HEK293 (cell line): ENCODE data around the gene BCL7C.
A peak's percentile ranks its signal among the peaks of the same experiment; 100 is the strongest.

Source experiments
- CTCF ChIA-PET: fragments of 350-600 bp; formaldehyde crosslinking; extraction: SDS; loops from one replicate; lab custom pipeline; 2021; ENCODE audit warnings: antibody characterized with exemption; lab: Yijun Ruan, JAX
- POLR2A ChIA-PET: fragments of 300-600 bp; formaldehyde crosslinking; extraction: SDS; loops from one replicate; lab custom pipeline; 2020; ENCODE audit warnings: antibody characterized with exemption, inconsistent platforms; lab: Yijun Ruan, JAX
- H3K27ac ChIP-seq: fragments of 200-500 bp; sonication (Bioruptor generic); 2 replicates; pipeline ENCODE4 v1.5.1; 2014; ENCODE audit warnings: low read depth, low read length, control low read depth, inconsistent platforms; ENCODE audit errors: extremely low read depth
- H3K36me3 ChIP-seq, 2 experiments: fragments of 200-500 bp in 1 of 2; sonication (Bioruptor generic) in 1 of 2; 1 replicate in 1 of 2; 2 replicates in 1 of 2; pipeline ENCODE4 v1.5.1; 2014 to 2017; ENCODE audit warnings: inconsistent platforms in 2 of 2, low read length in 2 of 2; ENCODE audit not compliant: control insufficient read depth in 2 of 2, insufficient read depth in 1 of 2
- H3K4me1 ChIP-seq: fragments of 200-500 bp; sonication (Bioruptor generic); 2 replicates; pipeline ENCODE4 v1.5.1; 2014; ENCODE audit warnings: mild to moderate bottlenecking, low read length, inconsistent platforms; ENCODE audit not compliant: control insufficient read depth, insufficient read depth
- H3K4me3 ChIP-seq: 2 replicates; pipeline ENCODE4 v1.5.1; 2011; ENCODE audit warnings: low read depth, mild to moderate bottlenecking, control low read depth, low read length, moderate library complexity
- H3K9me3 ChIP-seq: fragments of 200-500 bp; sonication (Bioruptor generic); 2 replicates; pipeline ENCODE4 v1.5.1; 2014; ENCODE audit warnings: low read depth, low read length, inconsistent platforms; ENCODE audit not compliant: control insufficient read depth, insufficient read depth
- GLIS1 ChIP-seq: fragments of 450-650 bp; formaldehyde crosslinking; IDR thresholded peaks from 2 replicates; pipeline ENCODE4 v1.5.1; 2016; ENCODE audit warnings: missing biosample characterization, missing genetic modification characterization
- HOXC10 ChIP-seq: sonication (generic); formaldehyde crosslinking; IDR thresholded peaks from 2 replicates; pipeline ENCODE4 v1.8.1; 2023; ENCODE audit warnings: mild to moderate bottlenecking, missing genetic modification reagents
- KLF8 ChIP-seq: fragments of 450-650 bp; formaldehyde crosslinking; IDR thresholded peaks from 2 replicates; pipeline ENCODE4 v1.5.1; 2016; ENCODE audit warnings: missing biosample characterization, missing genetic modification characterization
- KLF9 ChIP-seq: fragments of 450-650 bp; formaldehyde crosslinking; IDR thresholded peaks from 2 replicates; pipeline ENCODE4 v1.5.1; 2016; ENCODE audit warnings: missing biosample characterization, missing genetic modification characterization, low read depth
- SCRT2 ChIP-seq: fragments of 450-650 bp; formaldehyde crosslinking; IDR thresholded peaks from 2 replicates; pipeline ENCODE4 v1.5.1; 2016; ENCODE audit warnings: missing biosample characterization, missing genetic modification characterization
- SP3 ChIP-seq: fragments of 450-650 bp; formaldehyde crosslinking; IDR thresholded peaks from 2 replicates; pipeline ENCODE4 v1.5.1; 2016; ENCODE audit warnings: missing biosample characterization, missing genetic modification characterization
- ZBTB17 ChIP-seq: fragments of 450-650 bp; formaldehyde crosslinking; IDR thresholded peaks from 2 replicates; pipeline ENCODE4 v1.5.1; 2016; ENCODE audit warnings: missing biosample characterization, missing genetic modification characterization
- ZBTB20 ChIP-seq: fragments of 450-650 bp; formaldehyde crosslinking; IDR thresholded peaks from 2 replicates; pipeline ENCODE4 v1.5.1; 2016; ENCODE audit warnings: missing biosample characterization, missing genetic modification characterization
- ZBTB7A ChIP-seq: fragments of 450-650 bp; formaldehyde crosslinking; IDR thresholded peaks from 2 replicates; pipeline ENCODE4 v1.5.1; 2016; ENCODE audit warnings: low read depth, missing biosample characterization, missing genetic modification characterization
- ZBTB8A ChIP-seq: fragments of 450-650 bp; formaldehyde crosslinking; IDR thresholded peaks from 2 replicates; pipeline ENCODE4 v1.5.1; 2016; ENCODE audit warnings: missing biosample characterization, missing genetic modification characterization
- ZFHX2 ChIP-seq: fragments of 450-650 bp; formaldehyde crosslinking; conservative IDR thresholded peaks from 2 replicates; pipeline ENCODE4 v1.5.1; 2016; ENCODE audit warnings: missing biosample characterization, missing genetic modification characterization
- ZNF394 ChIP-seq: fragments of 450-650 bp; formaldehyde crosslinking; IDR thresholded peaks from 2 replicates; pipeline ENCODE4 v1.5.1; 2016; ENCODE audit warnings: missing biosample characterization, missing genetic modification characterization, mild to moderate bottlenecking, moderate library complexity, borderline replicate concordance
- ZNF501 ChIP-seq: fragments of 450-650 bp; formaldehyde crosslinking; IDR thresholded peaks from 2 replicates; pipeline ENCODE4 v1.5.1; 2016; ENCODE audit warnings: missing biosample characterization, missing genetic modification characterization
- ZNF629 ChIP-seq: fragments of 450-650 bp; formaldehyde crosslinking; IDR thresholded peaks from 2 replicates; pipeline ENCODE4 v1.5.1; 2017; ENCODE audit warnings: missing biosample characterization, missing genetic modification characterization
- ZNF664 ChIP-seq: fragments of 450-650 bp; formaldehyde crosslinking; IDR thresholded peaks from 2 replicates; pipeline ENCODE4 v1.5.1; 2016; ENCODE audit warnings: missing biosample characterization, missing genetic modification characterization
- ZXDB ChIP-seq: fragments of 450-650 bp; formaldehyde crosslinking; IDR thresholded peaks from 2 replicates; pipeline ENCODE4 v1.5.1; 2016; ENCODE audit warnings: missing biosample characterization, missing genetic modification characterization
- TF ChIP-seq, protein P1 (sequence below): fragments of 450-650 bp; formaldehyde crosslinking; IDR thresholded peaks from 2 replicates; pipeline ENCODE4 v1.5.1; 2016; ENCODE audit warnings: missing biosample characterization, missing genetic modification characterization
- TF ChIP-seq, protein P2 (sequence below): fragments of 450-650 bp; formaldehyde crosslinking; IDR thresholded peaks from 2 replicates; pipeline ENCODE4 v1.5.1; 2016; ENCODE audit warnings: missing biosample characterization, missing genetic modification characterization
- TF ChIP-seq, protein P3 (sequence below): fragments of 450-650 bp; formaldehyde crosslinking; IDR thresholded peaks from 2 replicates; pipeline ENCODE4 v1.5.1; 2016; ENCODE audit warnings: missing biosample characterization, missing genetic modification characterization
- TF ChIP-seq, protein P4 (sequence below): fragments of 450-650 bp; formaldehyde crosslinking; conservative IDR thresholded peaks from 2 replicates; pipeline ENCODE4 v1.5.1; 2016; ENCODE audit warnings: low read depth, missing biosample characterization, missing genetic modification characterization
- TF ChIP-seq, protein P5 (sequence below): fragments of 450-650 bp; formaldehyde crosslinking; IDR thresholded peaks from 2 replicates; pipeline ENCODE4 v1.5.1; 2016; ENCODE audit warnings: missing biosample characterization, missing genetic modification characterization

The BCL7C gene

DNA sequence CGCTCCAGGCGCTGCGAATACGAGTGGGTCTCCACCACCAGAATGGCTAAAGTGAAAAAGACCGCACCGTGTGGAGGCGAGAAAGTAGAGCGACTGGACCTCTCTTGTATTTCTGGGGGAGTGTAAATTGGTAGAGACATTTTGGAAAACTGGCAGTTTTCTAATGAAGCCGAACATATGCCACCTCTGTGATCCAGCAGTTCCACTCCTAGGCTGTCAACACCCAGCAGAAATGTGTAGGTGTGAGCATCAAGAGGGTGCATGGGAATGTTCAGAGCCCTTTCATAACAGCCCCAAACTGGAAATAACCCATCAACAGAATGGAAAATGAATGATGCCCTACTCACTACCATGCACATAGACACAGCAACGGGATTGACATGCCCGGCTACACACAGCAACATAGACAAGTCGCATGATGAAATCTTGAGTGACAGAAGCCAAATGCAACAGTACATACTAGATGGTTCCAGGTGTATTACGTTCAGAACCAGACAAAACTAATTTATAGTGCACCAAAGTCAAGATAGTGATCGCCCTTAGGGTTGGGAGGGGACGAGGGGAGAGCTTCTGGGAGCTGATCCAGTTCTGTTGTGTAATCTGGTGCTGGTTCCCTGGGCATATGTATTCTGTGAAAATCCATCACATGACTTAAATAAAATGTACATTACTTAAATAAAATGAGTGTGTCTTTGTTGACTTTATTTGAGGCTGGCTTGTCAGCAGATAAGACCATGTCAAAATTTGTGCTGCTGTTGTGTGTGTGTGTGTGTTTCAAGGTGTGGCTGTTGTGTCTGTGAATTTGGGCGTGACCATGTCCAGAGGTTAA, 877 bp upstream of the BCL7C start:
- Histone ChIP-seq H3K27ac (peak overlapping the region; percentile 47; the same call in 1 of the 2 replicates), H3K4me1 (no peaks in the 10 kb centered on the region; the same call in 1 of the 2 replicates), H3K36me3 (peaks cover 10 to 20% of the 10 kb centered on the region in 2 experiments; a peak in 2 of 3 replicates), H3K4me3 (no peak overlapping the region), H3K9me3 (no peaks in the 10 kb centered on the region)
- ChIA-PET POLR2A (no interaction called here), CTCF (interaction anchor here (1.0 to 1.8 kb wide), 3 partner anchors 33 to 50 kb away, joined by 4 to 6 read pairs (median 4); no protein-coding TSS in a partner anchor)
- TF ChIP-seq, protein P1, sequence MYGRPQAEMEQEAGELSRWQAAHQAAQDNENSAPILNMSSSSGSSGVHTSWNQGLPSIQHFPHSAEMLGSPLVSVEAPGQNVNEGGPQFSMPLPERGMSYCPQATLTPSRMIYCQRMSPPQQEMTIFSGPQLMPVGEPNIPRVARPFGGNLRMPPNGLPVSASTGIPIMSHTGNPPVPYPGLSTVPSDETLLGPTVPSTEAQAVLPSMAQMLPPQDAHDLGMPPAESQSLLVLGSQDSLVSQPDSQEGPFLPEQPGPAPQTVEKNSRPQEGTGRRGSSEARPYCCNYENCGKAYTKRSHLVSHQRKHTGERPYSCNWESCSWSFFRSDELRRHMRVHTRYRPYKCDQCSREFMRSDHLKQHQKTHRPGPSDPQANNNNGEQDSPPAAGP (tag by site-specific recombination), result no peak
- TF ChIP-seq ZBTB7A (0 out of 2 replicates have a peak, but pooled peaks have one; percentile 3), ZBTB8A (no peak), ZBTB17 (tag by site-specific recombination) (peak; percentile 76; the same call in 1 of the 2 replicates), ZNF664 (tag by site-specific recombination) (peak; percentile 98), KLF8 (tag by site-specific recombination) (0 out of 2 replicates have a peak, but pooled peaks have one; percentile 56), HOXC10 (CRISPR knock-in tag) (0 out of 2 replicates have a peak, but pooled peaks have one; percentile 19), ZFHX2 (tag by site-specific recombination) (peak; percentile 39; the same call in 1 of the 2 replicates), ZNF501 (tag by site-specific recombination) (0 out of 2 replicates have a peak, but pooled peaks have one; percentile 3)
- TF ChIP-seq, protein P2, sequence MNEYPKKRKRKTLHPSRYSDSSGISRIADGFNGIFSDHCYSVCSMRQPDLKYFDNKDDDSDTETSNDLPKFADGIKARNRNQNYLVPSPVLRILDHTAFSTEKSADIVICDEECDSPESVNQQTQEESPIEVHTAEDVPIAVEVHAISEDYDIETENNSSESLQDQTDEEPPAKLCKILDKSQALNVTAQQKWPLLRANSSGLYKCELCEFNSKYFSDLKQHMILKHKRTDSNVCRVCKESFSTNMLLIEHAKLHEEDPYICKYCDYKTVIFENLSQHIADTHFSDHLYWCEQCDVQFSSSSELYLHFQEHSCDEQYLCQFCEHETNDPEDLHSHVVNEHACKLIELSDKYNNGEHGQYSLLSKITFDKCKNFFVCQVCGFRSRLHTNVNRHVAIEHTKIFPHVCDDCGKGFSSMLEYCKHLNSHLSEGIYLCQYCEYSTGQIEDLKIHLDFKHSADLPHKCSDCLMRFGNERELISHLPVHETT, result 0 out of 2 replicates have a peak, but pooled peaks have one; percentile 53
- TF ChIP-seq, protein P3, sequence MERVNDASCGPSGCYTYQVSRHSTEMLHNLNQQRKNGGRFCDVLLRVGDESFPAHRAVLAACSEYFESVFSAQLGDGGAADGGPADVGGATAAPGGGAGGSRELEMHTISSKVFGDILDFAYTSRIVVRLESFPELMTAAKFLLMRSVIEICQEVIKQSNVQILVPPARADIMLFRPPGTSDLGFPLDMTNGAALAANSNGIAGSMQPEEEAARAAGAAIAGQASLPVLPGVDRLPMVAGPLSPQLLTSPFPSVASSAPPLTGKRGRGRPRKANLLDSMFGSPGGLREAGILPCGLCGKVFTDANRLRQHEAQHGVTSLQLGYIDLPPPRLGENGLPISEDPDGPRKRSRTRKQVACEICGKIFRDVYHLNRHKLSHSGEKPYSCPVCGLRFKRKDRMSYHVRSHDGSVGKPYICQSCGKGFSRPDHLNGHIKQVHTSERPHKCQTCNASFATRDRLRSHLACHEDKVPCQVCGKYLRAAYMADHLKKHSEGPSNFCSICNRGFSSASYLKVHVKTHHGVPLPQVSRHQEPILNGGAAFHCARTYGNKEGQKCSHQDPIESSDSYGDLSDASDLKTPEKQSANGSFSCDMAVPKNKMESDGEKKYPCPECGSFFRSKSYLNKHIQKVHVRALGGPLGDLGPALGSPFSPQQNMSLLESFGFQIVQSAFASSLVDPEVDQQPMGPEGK (tag by site-specific recombination), result no peak
- TF ChIP-seq, protein P4, sequence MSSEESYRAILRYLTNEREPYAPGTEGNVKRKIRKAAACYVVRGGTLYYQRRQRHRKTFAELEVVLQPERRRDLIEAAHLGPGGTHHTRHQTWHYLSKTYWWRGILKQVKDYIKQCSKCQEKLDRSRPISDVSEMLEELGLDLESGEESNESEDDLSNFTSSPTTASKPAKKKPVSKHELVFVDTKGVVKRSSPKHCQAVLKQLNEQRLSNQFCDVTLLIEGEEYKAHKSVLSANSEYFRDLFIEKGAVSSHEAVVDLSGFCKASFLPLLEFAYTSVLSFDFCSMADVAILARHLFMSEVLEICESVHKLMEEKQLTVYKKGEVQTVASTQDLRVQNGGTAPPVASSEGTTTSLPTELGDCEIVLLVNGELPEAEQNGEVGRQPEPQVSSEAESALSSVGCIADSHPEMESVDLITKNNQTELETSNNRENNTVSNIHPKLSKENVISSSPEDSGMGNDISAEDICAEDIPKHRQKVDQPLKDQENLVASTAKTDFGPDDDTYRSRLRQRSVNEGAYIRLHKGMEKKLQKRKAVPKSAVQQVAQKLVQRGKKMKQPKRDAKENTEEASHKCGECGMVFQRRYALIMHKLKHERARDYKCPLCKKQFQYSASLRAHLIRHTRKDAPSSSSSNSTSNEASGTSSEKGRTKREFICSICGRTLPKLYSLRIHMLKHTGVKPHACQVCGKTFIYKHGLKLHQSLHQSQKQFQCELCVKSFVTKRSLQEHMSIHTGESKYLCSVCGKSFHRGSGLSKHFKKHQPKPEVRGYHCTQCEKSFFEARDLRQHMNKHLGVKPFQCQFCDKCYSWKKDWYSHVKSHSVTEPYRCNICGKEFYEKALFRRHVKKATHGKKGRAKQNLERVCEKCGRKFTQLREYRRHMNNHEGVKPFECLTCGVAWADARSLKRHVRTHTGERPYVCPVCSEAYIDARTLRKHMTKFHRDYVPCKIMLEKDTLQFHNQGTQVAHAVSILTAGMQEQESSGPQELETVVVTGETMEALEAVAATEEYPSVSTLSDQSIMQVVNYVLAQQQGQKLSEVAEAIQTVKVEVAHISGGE (tag by site-specific recombination), result 0 out of 2 replicates have a peak, but pooled peaks have one; percentile 7

DNA sequence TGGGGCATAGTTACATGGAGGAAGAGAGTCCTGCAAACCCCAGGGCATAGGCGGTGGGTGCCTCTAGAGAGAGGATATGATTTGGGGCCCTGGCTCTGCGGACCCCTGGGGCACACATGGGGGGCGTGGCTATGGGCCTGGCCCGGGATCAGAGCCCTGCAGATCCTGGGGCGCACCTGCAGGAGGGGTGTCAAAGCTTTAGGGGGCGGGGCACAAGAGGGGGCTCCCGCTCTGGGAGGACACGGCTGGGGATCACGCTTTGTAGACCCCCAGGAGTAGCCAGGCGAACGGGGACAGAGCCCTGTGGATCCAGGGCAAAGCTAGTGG, 497 bp downstream of the BCL7C start:
- POLR2A ChIA-PET, result interaction anchor here (0.9 to 2.7 kb wide), 3 partner anchors 12 to 115 kb away, joined by 3 to 16 read pairs (median 4); no protein-coding TSS in a partner anchor
- peak overlapping the region; percentile 75 for H3K27ac ChIP-seq
- no peaks in the 10 kb centered on the region; the same call in 1 of the 2 replicates for H3K4me1 ChIP-seq
- peak overlapping the region; percentile 84 for H3K4me3 ChIP-seq
- CTCF ChIA-PET, result interaction anchor here (0.7 to 2.6 kb wide), 4 partner anchors 8 to 83 kb away, joined by 3 to 16 read pairs (median 4); no protein-coding TSS in a partner anchor
- H3K36me3 ChIP-seq, result peaks cover 10 to 34% of the 10 kb centered on the region in 2 experiments; a peak in 2 of 3 replicates
- H3K9me3 ChIP-seq, result no peaks in the 10 kb centered on the region
- TF ChIP-seq ZBTB20 (tag by site-specific recombination) (no peak; the same call in 1 of the 2 replicates), GLIS1 (tag by site-specific recombination) (0 out of 2 replicates have a peak, but pooled peaks have one; percentile 30), SP3 (tag by site-specific recombination) (peak; percentile 44; the same call in 1 of the 2 replicates), SCRT2 (tag by site-specific recombination) (peak; percentile 70), ZNF629 (tag by site-specific recombination) (0 out of 2 replicates have a peak, but pooled peaks have one; percentile 6), ZNF394 (tag by site-specific recombination) (no peak), ZXDB (tag by site-specific recombination) (peak; percentile 28; the same call in 1 of the 2 replicates), KLF9 (peak; percentile 89)
- TF ChIP-seq, protein P5, sequence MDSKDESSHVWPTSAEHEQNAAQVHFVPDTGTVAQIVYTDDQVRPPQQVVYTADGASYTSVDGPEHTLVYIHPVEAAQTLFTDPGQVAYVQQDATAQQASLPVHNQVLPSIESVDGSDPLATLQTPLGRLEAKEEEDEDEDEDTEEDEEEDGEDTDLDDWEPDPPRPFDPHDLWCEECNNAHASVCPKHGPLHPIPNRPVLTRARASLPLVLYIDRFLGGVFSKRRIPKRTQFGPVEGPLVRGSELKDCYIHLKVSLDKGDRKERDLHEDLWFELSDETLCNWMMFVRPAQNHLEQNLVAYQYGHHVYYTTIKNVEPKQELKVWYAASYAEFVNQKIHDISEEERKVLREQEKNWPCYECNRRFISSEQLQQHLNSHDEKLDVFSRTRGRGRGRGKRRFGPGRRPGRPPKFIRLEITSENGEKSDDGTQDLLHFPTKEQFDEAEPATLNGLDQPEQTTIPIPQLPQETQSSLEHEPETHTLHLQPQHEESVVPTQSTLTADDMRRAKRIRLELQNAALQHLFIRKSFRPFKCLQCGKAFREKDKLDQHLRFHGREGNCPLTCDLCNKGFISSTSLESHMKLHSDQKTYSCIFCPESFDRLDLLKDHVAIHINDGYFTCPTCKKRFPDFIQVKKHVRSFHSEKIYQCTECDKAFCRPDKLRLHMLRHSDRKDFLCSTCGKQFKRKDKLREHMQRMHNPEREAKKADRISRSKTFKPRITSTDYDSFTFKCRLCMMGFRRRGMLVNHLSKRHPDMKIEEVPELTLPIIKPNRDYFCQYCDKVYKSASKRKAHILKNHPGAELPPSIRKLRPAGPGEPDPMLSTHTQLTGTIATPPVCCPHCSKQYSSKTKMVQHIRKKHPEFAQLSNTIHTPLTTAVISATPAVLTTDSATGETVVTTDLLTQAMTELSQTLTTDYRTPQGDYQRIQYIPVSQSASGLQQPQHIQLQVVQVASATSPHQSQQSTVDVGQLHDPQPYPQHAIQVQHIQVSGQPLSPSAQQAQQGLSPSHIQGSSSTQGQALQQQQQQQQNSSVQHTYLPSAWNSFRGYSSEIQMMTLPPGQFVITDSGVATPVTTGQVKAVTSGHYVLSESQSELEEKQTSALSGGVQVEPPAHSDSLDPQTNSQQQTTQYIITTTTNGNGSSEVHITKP (tag by site-specific recombination), result 0 out of 2 replicates have a peak, but pooled peaks have one; percentile 32
